Measurements from ENCODE around the gene MMP26.

The MMP26 gene

GRCh38 chr11:4704054-4704789 is at the start of gene MMP26:
TSS of gene MMP26 (plus strand) at chr11:4704784.
- DNase-seq (ENCODE audit: low spot score): peak; percentile 59

GRCh38 chr11:4658629-4659445 is 45.7 kb upstream of the MMP26 start:
- DNase-seq (ENCODE audit: low spot score): peak; percentile 50

GRCh38 chr11:4662876-4663275 is 41.7 kb upstream of the MMP26 start:
- no peak for DNase-seq (ENCODE audit: low spot score)

GRCh38 chr11:4664183-4664582 is 40.4 kb upstream of the MMP26 start:
- no peak for DNase-seq (ENCODE audit: low spot score)

- DNase-seq (ENCODE audit: low spot score): no peak
These were observed 39.8 kb upstream of the MMP26 start for GRCh38 chr11:4664786-4665185.

GRCh38 chr11:4665424-4665823 is 39.2 kb upstream of the MMP26 start:
- peak; percentile 8 for DNase-seq (ENCODE audit: low spot score)

- no peak for DNase-seq (ENCODE audit: low spot score)
These were observed 32.8 kb upstream of the MMP26 start for GRCh38 chr11:4671741-4672140.

- DNase-seq (ENCODE audit: low spot score): peak; percentile 41
These were observed 32.1 kb upstream of the MMP26 start for GRCh38 chr11:4672470-4672869.

GRCh38 chr11:4673781-4674180 is 30.8 kb upstream of the MMP26 start:
- DNase-seq (ENCODE audit: low spot score): no peak

GRCh38 chr11:4677948-4678347 is 26.6 kb upstream of the MMP26 start:
- no peak for DNase-seq (ENCODE audit: low spot score)

- no peak for DNase-seq (ENCODE audit: low spot score)
These were observed 24.2 kb upstream of the MMP26 start for GRCh38 chr11:4680341-4680740.

GRCh38 chr11:4682623-4683419 is 21.8 kb upstream of the MMP26 start:
- peak; percentile 45 for DNase-seq (ENCODE audit: low spot score)

GRCh38 chr11:4684631-4685285 is 19.8 kb upstream of the MMP26 start:
- DNase-seq (ENCODE audit: low spot score): no peak

- no peak for DNase-seq (ENCODE audit: low spot score)
These were observed 9.1 kb upstream of the MMP26 start for GRCh38 chr11:4695442-4695841.

GRCh38 chr11:4697585-4697984 is 7.0 kb upstream of the MMP26 start, which contains the start of gene OR51E2:
TSS of gene OR51E2 (minus strand) at chr11:4697853. CDS start at chr11:4682711, 15,142 bp downstream.
- no peak for DNase-seq (ENCODE audit: low spot score)

- no peak for DNase-seq (ENCODE audit: low spot score)
These were observed 4.7 kb upstream of the MMP26 start for GRCh38 chr11:4699697-4700435.

GRCh38 chr11:4700436-4700820 is 4.2 kb upstream of the MMP26 start:
- DNase-seq (ENCODE audit: low spot score): no peak

- no peak for DNase-seq (ENCODE audit: low spot score)
These were observed 278 bp downstream of the MMP26 start for GRCh38 chr11:4704790-4705334.

- DNase-seq (ENCODE audit: low spot score): peak; percentile 37
These were observed 8.7 kb downstream of the MMP26 start for GRCh38 chr11:4713241-4713640.

- DNase-seq (ENCODE audit: low spot score): no peak
These were observed 9.7 kb downstream of the MMP26 start for GRCh38 chr11:4714300-4714699.
